ENCODE measurements around the gene TIMP3.
A peak's percentile ranks its signal among the peaks of the same experiment; 100 is the strongest.

DNA sequence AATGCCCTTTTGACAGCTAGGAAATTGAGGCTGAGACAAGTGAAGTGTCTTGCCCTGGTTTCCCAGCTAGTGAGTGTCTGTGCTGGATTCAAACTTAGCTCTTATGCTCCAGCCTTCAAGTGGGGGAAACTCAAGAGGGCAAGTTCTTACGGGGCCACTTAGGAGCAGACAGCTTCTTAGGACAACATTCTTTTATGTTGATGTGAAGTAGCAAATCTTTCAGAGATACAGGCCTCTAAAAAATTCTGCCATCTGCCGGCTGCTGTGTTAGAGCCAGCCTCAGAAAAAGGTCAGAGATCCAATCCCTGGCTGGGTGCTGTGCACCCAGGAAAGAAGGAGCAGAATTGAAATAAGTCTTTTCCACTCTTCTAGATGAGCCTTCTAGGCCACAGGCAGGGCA lies 26.6 kb downstream of the TIMP3 start:
- TF ChIP-seq, protein P1, sequence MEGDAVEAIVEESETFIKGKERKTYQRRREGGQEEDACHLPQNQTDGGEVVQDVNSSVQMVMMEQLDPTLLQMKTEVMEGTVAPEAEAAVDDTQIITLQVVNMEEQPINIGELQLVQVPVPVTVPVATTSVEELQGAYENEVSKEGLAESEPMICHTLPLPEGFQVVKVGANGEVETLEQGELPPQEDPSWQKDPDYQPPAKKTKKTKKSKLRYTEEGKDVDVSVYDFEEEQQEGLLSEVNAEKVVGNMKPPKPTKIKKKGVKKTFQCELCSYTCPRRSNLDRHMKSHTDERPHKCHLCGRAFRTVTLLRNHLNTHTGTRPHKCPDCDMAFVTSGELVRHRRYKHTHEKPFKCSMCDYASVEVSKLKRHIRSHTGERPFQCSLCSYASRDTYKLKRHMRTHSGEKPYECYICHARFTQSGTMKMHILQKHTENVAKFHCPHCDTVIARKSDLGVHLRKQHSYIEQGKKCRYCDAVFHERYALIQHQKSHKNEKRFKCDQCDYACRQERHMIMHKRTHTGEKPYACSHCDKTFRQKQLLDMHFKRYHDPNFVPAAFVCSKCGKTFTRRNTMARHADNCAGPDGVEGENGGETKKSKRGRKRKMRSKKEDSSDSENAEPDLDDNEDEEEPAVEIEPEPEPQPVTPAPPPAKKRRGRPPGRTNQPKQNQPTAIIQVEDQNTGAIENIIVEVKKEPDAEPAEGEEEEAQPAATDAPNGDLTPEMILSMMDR (optimal IDR thresholded peaks at IDR 0.05 in 1 of 3, IDR thresholded peaks at IDR 0.05 in 1 of 3, conservative IDR thresholded peaks at IDR 0.05 in 1 of 3; ENCODE audit: extremely low read depth in 1 of 3, insufficient read depth in 2 of 3, low read length in 3 of 3): peak in 2 of 3 experiments; percentile 24 to 40
- TF ChIP-seq EZH2 (IDR thresholded peaks at IDR 0.05; ENCODE audit: low read length): no peak
